Activated CD8-positive, alpha-beta memory T cell treated with anti-CD3 and anti-CD28 coated beads for 36 hours (primary cell): ENCODE data around the gene PIEZO1. TPM values are rescaled to one million over a fixed set of nuclear protein-coding genes. Genes with fewer than 3 reads are reported as not detected.
"Not testable (repeated sequence)": the region's sequence is repeated elsewhere in the genome, so short reads cannot be mapped to it uniquely, and the experiment has no call there.

ENCODE experiments used
- CTCF ChIA-PET: fragments of 350-600 bp; sonication (Branson Sonifier 250); formaldehyde crosslinking; loops from one replicate; lab custom pipeline; 2021; ENCODE audit warnings: antibody characterized with exemption; lab: Charles Lee
- POLR2A ChIA-PET: fragments of 350-600 bp; sonication (Branson Sonifier 250); formaldehyde crosslinking; loops from one replicate; lab custom pipeline; 2021; ENCODE audit warnings: antibody characterized with exemption; lab: Charles Lee
- total RNA-seq, 2 experiments: library from RNA; stranded (reverse); gene quantifications; one replicate each; pipeline ENCODE4 v1.2.3, GENCODE V29; 2021

PIEZO1 gene
- total RNA-seq, 2 experiments from 2014 or later, result 217 to 219 TPM

- CTCF ChIA-PET, result interaction anchor here (0.5 kb wide), 1 partner anchor 203 kb away, joined by 4 read pairs; no protein-coding TSS in a partner anchor
- POLR2A ChIA-PET, result interaction anchor here (1.2 to 1.7 kb wide), 2 partner anchors 10 to 13 kb away, joined by 3 to 12 read pairs; partner anchors contain the start of gene CDT1
These were observed 7.7 kb upstream of the PIEZO1 start for GRCh38 chr16:88792668-88793250.

- ChIA-PET POLR2A (no interaction called here), CTCF (no interaction called here)
These were observed 7.1 kb upstream of the PIEZO1 start for GRCh38 chr16:88792078-88792550.

GRCh38 chr16:88790312-88791211 is 5.5 kb upstream of the PIEZO1 start:
- CTCF ChIA-PET, result interaction anchor here (0.7 kb wide), 1 partner anchor 54 kb away, joined by 3 read pairs; no protein-coding TSS in a partner anchor
- POLR2A ChIA-PET, result no interaction called here

- POLR2A ChIA-PET, result no interaction called here
- CTCF ChIA-PET, result no interaction called here
These were observed 4.6 kb upstream of the PIEZO1 start for GRCh38 chr16:88789594-88789993.

GRCh38 chr16:88788749-88789148 is 3.7 kb upstream of the PIEZO1 start:
- POLR2A ChIA-PET, result not testable (repeated sequence)
- CTCF ChIA-PET, result interaction anchor here (1.2 to 1.4 kb wide), 2 partner anchors 45 to 51 kb away, joined by 3 read pairs; no protein-coding TSS in a partner anchor

- POLR2A ChIA-PET, result no interaction called here
These were observed 2.7 kb upstream of the PIEZO1 start for GRCh38 chr16:88787579-88788314.

GRCh38 chr16:88784856-88785105 is 239 bp downstream of the PIEZO1 start:
- POLR2A ChIA-PET, result interaction anchor here (0.7 to 6.9 kb wide), 2 partner anchors 26 to 456 kb away, joined by 3 to 68 read pairs; partner anchors contain the start of gene APRT
- CTCF ChIA-PET, result interaction anchor here (0.6 to 7.4 kb wide), 6 partner anchors 14 to 78 kb away, joined by 3 to 102 read pairs (median 6); partner anchors contain the start of genes CTU2 and RNF166

More at GRCh38 chr16:88787579-88788314, 2.7 kb upstream of the PIEZO1 start:
- CTCF ChIA-PET, result interaction anchor here (1.2 to 2.1 kb wide), 3 partner anchors 44 to 51 kb away, joined by 3 to 11 read pairs (median 3); no protein-coding TSS in a partner anchor

GRCh38 chr16:88784074-88784855 is 755 bp downstream of the PIEZO1 start:
- ChIA-PET CTCF (interaction anchor here (0.6 to 7.4 kb wide), 6 partner anchors 12 to 78 kb away, joined by 3 to 102 read pairs (median 6); partner anchors contain the start of genes CTU2 and RNF166), POLR2A (interaction anchor here (0.6 to 6.9 kb wide), 3 partner anchors 16 to 26 kb away, joined by 3 to 68 read pairs (median 25); partner anchors contain the start of genes APRT and CDT1)

GRCh38 chr16:88783391-88784073 is 1.5 kb downstream of the PIEZO1 start:
- POLR2A ChIA-PET, result interaction anchor here (0.6 to 6.9 kb wide), 6 partner anchors 13 to 77 kb away, joined by 3 to 68 read pairs (median 5); partner anchors contain the start of genes APRT, CDT1, CTU2 and RNF166
- CTCF ChIA-PET, result interaction anchor here (0.9 to 7.4 kb wide), 6 partner anchors 13 to 214 kb away, joined by 3 to 102 read pairs (median 8); partner anchors contain the start of genes APRT and ZC3H18

GRCh38 chr16:88782454-88783390 is 2.3 kb downstream of the PIEZO1 start:
- ChIA-PET CTCF (interaction anchor here (0.9 to 7.4 kb wide), 14 partner anchors 12 to 213 kb away, joined by 3 to 102 read pairs (median 4); partner anchors contain the start of genes APRT, CDT1 and ZC3H18), POLR2A (interaction anchor here (0.6 to 6.9 kb wide), 13 partner anchors 11 to 422 kb away, joined by 3 to 68 read pairs (median 5); partner anchors contain the start of genes APRT, CDT1, CTU2 and MVD)

- ChIA-PET CTCF (interaction anchor here (0.9 to 7.4 kb wide), 17 partner anchors 11 to 48 kb away, joined by 3 to 102 read pairs (median 4); partner anchors contain the start of genes APRT and CDT1), POLR2A (interaction anchor here (0.5 to 6.9 kb wide), 15 partner anchors 9 to 743 kb away, joined by 3 to 68 read pairs (median 5); partner anchors contain the start of genes APRT, CDT1 and MVD)
These were observed 3.6 kb downstream of the PIEZO1 start for GRCh38 chr16:88781140-88782077.

- ChIA-PET POLR2A (interaction anchor here (0.5 to 6.9 kb wide), 10 partner anchors 8 to 744 kb away, joined by 3 to 68 read pairs (median 6); partner anchors contain the start of genes APRT and CDT1), CTCF (interaction anchor here (0.6 to 7.4 kb wide), 11 partner anchors 14 to 1235 kb away, joined by 3 to 102 read pairs (median 4); partner anchors contain the start of gene APRT)
These were observed 4.6 kb downstream of the PIEZO1 start for GRCh38 chr16:88780142-88781062.

GRCh38 chr16:88779406-88780141 is 5.4 kb downstream of the PIEZO1 start:
- ChIA-PET POLR2A (interaction anchor here (0.6 to 6.9 kb wide), 4 partner anchors 13 to 79 kb away, joined by 3 to 68 read pairs (median 7); partner anchors contain the start of gene APRT), CTCF (interaction anchor here (0.6 to 7.4 kb wide), 5 partner anchors 23 to 1236 kb away, joined by 3 to 102 read pairs (median 4); no protein-coding TSS in a partner anchor)
